NCI-H524 (cell line): ENCODE measurements around the gene CALM3.
"Not testable (repeated sequence)": the region's sequence is repeated elsewhere in the genome, so short reads cannot be mapped to it uniquely, and the experiment has no call there.

Source experiments
- DNase-seq, 2 experiments: peaks; one replicate each; lab custom pipeline; 2025; lab: John Stamatoyannopoulos, UW

CALM3 gene

GRCh38 chr19:46601318-46602224 lies at the start of gene CALM3:
Gene CALM3 (plus strand): TSS chr19:46601330. CDS start chr19:46601435, 105 bp downstream.
- no peak for DNase-seq

GRCh38 chr19:46552891-46553290 lies 48.2 kb upstream of the CALM3 start:
- DNase-seq, result no peak

- DNase-seq, result no peak
Measured at GRCh38 chr19:46554161-46554560, 47.0 kb upstream of the CALM3 start.

- DNase-seq, result no peak
Measured at GRCh38 chr19:46555628-46556280, 45.4 kb upstream of the CALM3 start.

GRCh38 chr19:46556471-46556870 lies 44.7 kb upstream of the CALM3 start:
- not testable (repeated sequence) for DNase-seq

GRCh38 chr19:46559203-46559602 lies 41.9 kb upstream of the CALM3 start:
- DNase-seq, result no peak

- DNase-seq, result not testable (repeated sequence)
Measured at GRCh38 chr19:46559675-46560074, 41.5 kb upstream of the CALM3 start.

- DNase-seq, result no peak
Measured at GRCh38 chr19:46564701-46565100, 36.4 kb upstream of the CALM3 start.

GRCh38 chr19:46571495-46571894 lies 29.6 kb upstream of the CALM3 start:
- peak; percentile 17 to 51 for DNase-seq

GRCh38 chr19:46573679-46574498 lies 27.2 kb upstream of the CALM3 start:
- DNase-seq, result no peak

- DNase-seq, result no peak
Measured at GRCh38 chr19:46574533-46574932, 26.6 kb upstream of the CALM3 start.

- DNase-seq, result no peak
Measured at GRCh38 chr19:46578450-46578849, 22.7 kb upstream of the CALM3 start.

- peak; percentile 24 to 65 for DNase-seq
Measured at GRCh38 chr19:46579361-46579879, 21.7 kb upstream of the CALM3 start.

GRCh38 chr19:46580247-46580646 lies 20.9 kb upstream of the CALM3 start:
- no peak for DNase-seq

- DNase-seq, result no peak
Measured at GRCh38 chr19:46585539-46585938, 15.6 kb upstream of the CALM3 start.

- no peak for DNase-seq
Measured at GRCh38 chr19:46586294-46586693, 14.8 kb upstream of the CALM3 start.

GRCh38 chr19:46587861-46588260 lies 13.3 kb upstream of the CALM3 start:
- no peak for DNase-seq

- no peak for DNase-seq
Measured at GRCh38 chr19:46591254-46591653, 9.9 kb upstream of the CALM3 start.

- DNase-seq, result no peak
Measured at GRCh38 chr19:46591870-46592269, 9.3 kb upstream of the CALM3 start.

- DNase-seq, result no peak
Measured at GRCh38 chr19:46596008-46596407, 5.1 kb upstream of the CALM3 start.

GRCh38 chr19:46598372-46598917 lies 2.7 kb upstream of the CALM3 start:
- no peak for DNase-seq
